ENCODE measurements around the gene CCDC74A.

DNA sequence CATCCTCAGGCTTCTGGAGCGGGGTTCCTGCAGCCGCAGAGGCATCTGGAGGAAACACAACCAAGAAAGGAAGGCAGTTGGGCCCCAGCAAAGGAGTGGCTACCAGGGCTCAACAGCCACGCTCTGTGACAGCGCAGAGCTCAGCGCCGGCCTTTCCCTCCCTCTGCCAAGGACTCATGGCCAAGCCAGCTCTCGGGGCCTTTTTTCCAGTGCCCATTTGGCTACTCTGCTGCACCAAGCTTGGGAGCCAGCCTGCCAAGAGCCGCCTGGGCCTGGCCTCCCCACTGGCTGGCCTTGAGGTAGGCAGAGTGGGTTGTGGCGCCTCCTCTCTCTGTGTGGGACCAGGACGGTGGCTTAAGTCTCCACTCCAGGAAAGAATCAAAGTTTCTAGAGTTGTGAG, 7.2 kb upstream of the CCDC74A start:
- no peak for TF ChIP-seq POLR2A (IDR thresholded peaks at IDR 0.05)
- TF ChIP-seq, protein P1, sequence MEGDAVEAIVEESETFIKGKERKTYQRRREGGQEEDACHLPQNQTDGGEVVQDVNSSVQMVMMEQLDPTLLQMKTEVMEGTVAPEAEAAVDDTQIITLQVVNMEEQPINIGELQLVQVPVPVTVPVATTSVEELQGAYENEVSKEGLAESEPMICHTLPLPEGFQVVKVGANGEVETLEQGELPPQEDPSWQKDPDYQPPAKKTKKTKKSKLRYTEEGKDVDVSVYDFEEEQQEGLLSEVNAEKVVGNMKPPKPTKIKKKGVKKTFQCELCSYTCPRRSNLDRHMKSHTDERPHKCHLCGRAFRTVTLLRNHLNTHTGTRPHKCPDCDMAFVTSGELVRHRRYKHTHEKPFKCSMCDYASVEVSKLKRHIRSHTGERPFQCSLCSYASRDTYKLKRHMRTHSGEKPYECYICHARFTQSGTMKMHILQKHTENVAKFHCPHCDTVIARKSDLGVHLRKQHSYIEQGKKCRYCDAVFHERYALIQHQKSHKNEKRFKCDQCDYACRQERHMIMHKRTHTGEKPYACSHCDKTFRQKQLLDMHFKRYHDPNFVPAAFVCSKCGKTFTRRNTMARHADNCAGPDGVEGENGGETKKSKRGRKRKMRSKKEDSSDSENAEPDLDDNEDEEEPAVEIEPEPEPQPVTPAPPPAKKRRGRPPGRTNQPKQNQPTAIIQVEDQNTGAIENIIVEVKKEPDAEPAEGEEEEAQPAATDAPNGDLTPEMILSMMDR (IDR thresholded peaks at IDR 0.05): no peak

Data from upper lobe of left lung (tissue), 4 donors.